ENCODE results near the gene DCST1.

- TF ChIP-seq CTCF (IDR thresholded peaks at IDR 0.05; ENCODE audit: low read depth, low read length, missing input control) (no peak), ZBTB33 (IDR thresholded peaks at IDR 0.05) (no peak), MAX (IDR thresholded peaks at IDR 0.05) (no peak)
Observed at GRCh38 chr1:155003227-155003765, 30.3 kb upstream of the DCST1 start.

Data from liver (tissue), 2 donors.